ENCODE results near the gene TSPAN12.
A peak's percentile ranks its signal among the peaks of the same experiment; 100 is the strongest.
"Not testable (repeated sequence)": the region's sequence is repeated elsewhere in the genome, so short reads cannot be mapped to it uniquely, and the experiment has no call there.

The TSPAN12 gene

GRCh38 chr7:120799813-120800475 lies 58.0 kb downstream of the TSPAN12 start:
- DNase-seq = no peak

GRCh38 chr7:120799147-120799546 lies 58.8 kb downstream of the TSPAN12 start:
- no peak for DNase-seq

GRCh38 chr7:120797026-120797645 lies 60.8 kb downstream of the TSPAN12 start:
- no peak for DNase-seq

DNA sequence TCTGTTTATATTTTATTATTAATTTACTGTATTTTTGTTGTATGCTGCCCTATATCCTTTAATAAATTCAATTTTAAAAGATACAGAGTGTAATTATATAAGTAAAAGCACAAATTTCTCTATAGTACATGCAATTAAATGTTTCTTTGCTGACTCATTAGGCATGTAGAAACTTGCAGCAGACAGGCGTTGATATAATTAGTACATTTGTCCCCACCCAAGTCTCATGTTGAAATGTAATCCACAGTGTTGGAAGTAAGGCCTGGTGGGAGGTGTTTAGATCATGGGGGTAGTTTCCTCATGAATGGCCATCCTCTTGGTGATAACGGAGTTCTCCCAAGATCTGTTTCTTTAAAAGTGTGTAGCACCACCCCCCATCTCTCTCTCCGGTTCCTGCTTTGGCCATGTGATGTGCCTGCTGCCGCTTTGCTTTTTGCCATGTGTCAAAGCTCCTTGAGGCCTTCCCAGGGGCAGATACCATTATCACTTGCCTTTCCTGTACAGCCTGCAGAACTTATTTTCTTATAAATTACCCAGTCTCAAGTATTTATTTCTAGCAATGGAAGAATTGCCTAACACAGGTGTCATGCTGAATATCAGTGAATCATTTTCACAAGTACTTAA lies 63.7 kb downstream of the TSPAN12 start:
- no peak for DNase-seq

DNA sequence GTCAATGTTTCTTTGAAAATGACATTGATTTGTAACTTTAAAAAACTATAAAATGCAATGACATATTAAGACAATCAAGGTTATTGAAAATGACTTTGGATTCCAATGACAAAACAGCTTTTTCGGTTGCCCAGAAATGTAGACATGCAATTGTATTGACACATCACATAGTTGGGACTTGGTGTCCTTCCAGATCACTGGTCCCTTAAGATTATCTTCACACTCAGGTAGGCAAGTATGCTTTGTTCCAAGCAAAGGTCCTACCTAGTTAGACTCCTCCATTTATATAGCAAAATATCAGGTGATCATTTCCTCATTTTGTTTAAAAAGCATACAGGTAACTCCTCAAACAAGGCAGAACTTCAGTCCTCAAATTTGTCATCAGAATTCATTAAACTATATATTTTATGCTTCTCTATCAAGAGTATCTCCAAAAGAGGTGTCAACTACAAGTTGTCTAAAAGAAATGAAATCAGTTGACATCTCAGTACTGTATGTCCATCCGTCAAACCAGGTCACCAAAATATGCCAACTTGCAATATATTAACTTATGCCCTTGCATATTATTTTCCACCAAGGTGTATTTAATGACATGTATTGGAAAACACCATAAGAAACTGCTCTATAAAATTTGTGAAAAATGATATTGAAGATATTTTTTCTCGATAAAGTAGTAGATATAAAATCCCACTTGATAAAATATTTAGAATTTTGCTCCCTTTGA lies 64.6 kb downstream of the TSPAN12 start:
- DNase-seq = no peak

GRCh38 chr7:120792861-120793130 lies 65.1 kb downstream of the TSPAN12 start:
- DNase-seq = no peak

GRCh38 chr7:120792091-120792860 lies 65.7 kb downstream of the TSPAN12 start:
- no peak for DNase-seq

GRCh38 chr7:120785095-120785494 lies 72.8 kb downstream of the TSPAN12 start:
- DNase-seq = no peak

- DNase-seq = no peak
Observed at GRCh38 chr7:120783721-120784120, 74.2 kb downstream of the TSPAN12 start.

DNA sequence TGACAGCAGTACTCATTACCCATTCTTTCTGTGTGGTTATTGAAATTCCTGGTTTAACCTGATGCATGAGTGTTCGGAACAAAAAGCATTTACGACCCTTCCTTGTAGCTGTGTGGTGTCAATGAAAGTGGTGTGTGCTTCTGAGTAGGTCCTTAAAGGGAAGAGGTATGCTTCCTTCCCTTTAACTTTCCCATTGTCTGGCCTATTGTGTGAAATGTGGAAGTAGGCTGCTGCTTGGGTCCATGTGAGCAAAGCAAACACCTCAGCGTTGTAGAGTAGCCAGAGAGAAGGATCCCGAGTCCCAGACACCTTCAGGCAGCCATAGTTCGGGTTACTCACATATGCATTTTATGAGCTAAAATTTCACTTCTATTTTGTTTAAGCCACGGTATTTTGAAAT lies 74.7 kb downstream of the TSPAN12 start:
- DNase-seq = no peak

GRCh38 chr7:120781924-120782323 lies 76.0 kb downstream of the TSPAN12 start:
- DNase-seq = not testable (repeated sequence)

- no peak for DNase-seq
Observed at GRCh38 chr7:120780938-120781337, 77.0 kb downstream of the TSPAN12 start.

DNA sequence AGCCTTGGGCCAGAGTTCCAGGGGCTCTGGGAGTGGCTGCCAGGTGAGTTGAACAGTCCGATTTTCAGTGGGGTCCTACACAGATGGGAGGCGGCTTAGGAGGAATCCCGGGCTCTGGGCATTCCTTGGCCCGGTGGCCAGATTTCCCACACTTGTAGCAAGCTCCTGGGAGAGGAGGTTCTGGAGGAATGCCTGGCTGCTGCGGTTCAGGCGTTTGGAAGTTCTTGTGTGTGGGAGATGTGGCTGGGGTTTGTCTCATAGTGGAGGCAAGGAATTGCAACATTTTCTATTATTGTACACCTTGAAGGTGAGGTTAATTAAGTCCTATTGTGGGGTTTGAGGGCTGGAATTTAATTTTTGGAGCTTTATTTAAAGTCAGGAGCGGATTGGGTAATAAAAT lies 77.5 kb downstream of the TSPAN12 start:
- not testable (repeated sequence) for DNase-seq

GRCh38 chr7:120779078-120779477 lies 78.9 kb downstream of the TSPAN12 start:
- not testable (repeated sequence) for DNase-seq

- DNase-seq = no peak
Observed at GRCh38 chr7:120775755-120776154, 82.2 kb downstream of the TSPAN12 start.

DNA sequence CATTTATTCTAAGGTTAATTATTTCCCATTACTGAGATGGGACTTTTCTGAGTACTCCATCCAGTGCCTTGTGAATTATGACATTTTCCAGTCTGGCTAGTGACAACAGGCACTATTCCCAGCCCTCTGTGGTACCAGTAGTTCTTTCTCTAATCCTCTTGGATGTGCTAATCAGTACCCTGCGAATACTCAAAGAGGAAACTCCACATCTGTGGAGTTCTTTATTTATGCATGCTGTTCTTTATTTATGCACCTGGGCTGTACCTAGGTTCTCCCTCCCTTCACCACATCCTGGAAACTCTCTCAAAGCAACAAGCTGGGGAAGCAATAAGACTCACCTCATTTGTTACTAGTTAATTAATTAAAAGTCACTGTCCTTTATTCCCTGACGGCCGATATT lies 83.5 kb downstream of the TSPAN12 start:
- DNase-seq = no peak

DNA sequence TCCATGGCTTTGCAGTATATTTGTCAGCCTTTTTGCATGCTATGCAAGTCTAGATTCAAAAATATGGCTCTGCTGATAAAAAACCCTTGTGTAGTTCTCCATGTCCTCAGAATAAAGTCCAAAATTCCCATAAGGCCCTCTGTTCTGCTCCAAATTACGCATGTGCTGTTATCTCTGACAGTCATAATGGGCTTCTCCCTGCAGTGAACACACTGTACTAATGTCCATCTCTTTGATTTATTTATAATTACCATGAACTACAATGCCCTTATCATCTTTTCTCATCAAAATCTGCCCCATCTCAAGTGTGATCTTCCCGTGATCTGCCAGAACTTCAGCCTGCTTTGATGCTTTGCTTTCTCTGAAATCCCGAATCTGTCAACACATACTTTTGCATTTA lies 87.7 kb downstream of the TSPAN12 start:
- no peak for DNase-seq

GRCh38 chr7:120760851-120761250 lies 97.1 kb downstream of the TSPAN12 start:
- DNase-seq = no peak

DNA sequence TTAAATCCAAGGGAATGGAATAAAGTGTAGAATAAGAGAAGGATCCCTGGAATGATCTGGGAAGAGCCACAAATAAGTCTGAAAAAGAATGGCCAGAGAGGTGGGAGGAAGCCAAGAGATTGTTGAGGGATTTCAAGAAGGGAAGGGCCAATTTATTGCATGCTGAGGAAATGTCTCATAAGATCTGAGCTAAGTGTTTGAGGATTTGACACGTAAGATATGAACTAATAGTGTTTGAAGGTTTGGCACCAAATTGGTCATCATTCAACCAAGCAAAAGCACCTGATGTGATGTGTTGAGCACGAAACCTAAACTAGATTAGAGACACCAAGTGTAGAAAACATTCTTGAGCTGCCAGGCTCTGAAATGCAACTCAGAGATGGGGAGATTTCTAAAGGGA lies 97.9 kb downstream of the TSPAN12 start:
- DNase-seq = no peak

GRCh38 chr7:120743128-120743527 lies 114.8 kb downstream of the TSPAN12 start:
- DNase-seq = no peak

GRCh38 chr7:120742372-120742771 lies 115.6 kb downstream of the TSPAN12 start:
- DNase-seq = peak; percentile 33

DNA sequence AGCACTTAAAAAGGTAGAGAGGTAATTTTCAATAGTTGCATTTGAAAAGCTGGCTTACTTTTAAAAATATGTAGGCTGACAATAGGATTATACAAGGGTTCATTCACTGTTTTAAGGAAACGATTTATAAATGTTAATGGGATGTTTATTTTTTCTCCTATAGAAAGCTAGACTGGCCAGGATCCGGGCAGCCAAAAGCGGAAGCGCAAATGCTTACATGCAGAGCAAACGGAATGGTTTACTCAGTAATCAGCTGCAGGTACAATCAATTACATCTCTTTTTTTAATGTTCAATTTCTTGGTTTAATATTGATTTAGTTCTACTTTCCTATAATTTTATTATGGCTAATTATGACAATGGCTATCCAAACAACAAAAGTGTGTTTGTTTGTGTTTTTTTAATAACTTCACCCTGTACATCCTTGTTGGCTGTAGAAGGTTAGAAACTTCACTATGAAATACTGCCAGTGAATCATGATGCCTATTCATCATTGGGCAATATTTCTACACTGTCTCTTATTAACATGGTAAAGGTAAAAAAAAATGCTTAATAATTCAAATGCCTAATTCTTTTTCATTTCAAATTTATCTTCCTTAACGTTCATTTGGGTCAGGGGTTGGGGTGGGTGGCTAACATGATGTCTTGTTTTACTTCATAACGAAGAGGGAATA lies 116.4 kb downstream of the TSPAN12 start:
- DNase-seq = peak; percentile 40

- no peak for DNase-seq
Observed at GRCh38 chr7:120740348-120740747, 117.6 kb downstream of the TSPAN12 start.

Measured in NCI-H1417 treated with DMSO at 0.1 percent for 48 hours (cell line).